Stimulated activated CD4-positive, alpha-beta T cell treated with anti-CD3 and anti-CD28 coated beads, Interleukin-2, amount 100 ng/mL, for 48 hours (primary cell): ENCODE measurements around the gene LTBP4.
"Not testable (repeated sequence)": the region's sequence is repeated elsewhere in the genome, so short reads cannot be mapped to it uniquely, and the experiment has no call there.

Experiments used
- DNase-seq, 2 donors: peaks; one replicate each; pipeline ENCODE4 v3.0.0-alpha.2; 2020

LTBP4 gene

GRCh38 chr19:40632311-40633036 lies 31.3 kb downstream of the LTBP4 start:
- no peak for DNase-seq

- no peak for DNase-seq
These were observed 32.0 kb downstream of the LTBP4 start for GRCh38 chr19:40633207-40633606.

DNA sequence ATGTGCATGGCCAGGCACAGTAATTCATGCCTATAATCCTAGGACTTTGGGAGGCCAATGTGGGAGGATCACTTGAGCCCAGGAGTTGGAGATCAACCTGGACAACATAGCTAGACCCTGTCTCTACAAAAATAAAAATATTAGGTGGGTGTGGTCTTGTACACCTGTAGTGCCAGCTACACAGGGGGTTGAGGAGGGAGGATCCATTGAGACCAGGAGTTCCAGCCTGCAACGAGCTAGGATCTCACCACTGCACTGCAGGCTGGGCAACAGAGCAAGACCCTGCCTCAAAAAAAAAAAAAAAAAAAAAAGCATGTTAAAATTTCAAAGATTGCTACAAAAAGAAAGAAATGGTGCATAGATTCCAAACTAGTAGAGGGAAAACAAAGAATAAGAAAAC lies 37.2 kb downstream of the LTBP4 start:
- DNase-seq: no peak

DNA sequence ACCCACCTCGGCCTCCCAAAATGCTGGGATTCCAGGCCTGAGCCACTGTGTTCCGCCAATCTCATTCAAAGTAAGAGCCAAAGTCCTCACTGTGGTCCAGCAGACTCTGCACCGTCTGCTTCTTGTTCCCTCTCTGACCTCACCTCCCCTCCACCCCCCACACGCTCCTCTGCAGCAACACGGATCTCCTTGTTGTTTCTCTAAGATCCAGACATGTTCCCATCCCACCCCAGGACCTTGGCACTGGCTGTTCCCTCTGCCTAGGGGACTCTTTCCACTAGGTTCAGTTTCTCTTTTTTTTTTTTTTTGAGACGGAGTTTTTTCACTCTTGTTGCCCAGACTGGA lies 38.4 kb downstream of the LTBP4 start:
- no peak for DNase-seq

GRCh38 chr19:40640744-40641143 lies 39.6 kb downstream of the LTBP4 start:
- no peak for DNase-seq

DNA sequence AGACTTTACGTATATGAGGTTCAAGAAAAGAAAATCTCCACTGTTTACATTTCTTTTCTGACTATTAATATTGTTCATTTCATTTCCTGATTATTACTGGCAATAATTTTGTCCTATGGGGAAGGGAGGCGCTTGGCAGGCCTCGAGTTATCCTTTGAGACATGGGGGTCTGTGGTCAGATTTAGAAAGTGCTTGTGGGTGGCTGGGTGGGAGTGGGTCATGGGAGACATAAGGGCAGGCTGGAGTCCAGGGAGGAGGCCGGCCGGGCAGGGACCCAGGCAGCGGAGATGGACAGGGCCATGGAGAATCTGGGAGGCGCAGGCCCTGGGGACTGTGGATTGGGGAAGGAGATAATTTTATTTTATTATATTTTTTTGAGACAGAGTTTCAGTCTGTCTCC lies 40.1 kb downstream of the LTBP4 start:
- DNase-seq: no peak

DNA sequence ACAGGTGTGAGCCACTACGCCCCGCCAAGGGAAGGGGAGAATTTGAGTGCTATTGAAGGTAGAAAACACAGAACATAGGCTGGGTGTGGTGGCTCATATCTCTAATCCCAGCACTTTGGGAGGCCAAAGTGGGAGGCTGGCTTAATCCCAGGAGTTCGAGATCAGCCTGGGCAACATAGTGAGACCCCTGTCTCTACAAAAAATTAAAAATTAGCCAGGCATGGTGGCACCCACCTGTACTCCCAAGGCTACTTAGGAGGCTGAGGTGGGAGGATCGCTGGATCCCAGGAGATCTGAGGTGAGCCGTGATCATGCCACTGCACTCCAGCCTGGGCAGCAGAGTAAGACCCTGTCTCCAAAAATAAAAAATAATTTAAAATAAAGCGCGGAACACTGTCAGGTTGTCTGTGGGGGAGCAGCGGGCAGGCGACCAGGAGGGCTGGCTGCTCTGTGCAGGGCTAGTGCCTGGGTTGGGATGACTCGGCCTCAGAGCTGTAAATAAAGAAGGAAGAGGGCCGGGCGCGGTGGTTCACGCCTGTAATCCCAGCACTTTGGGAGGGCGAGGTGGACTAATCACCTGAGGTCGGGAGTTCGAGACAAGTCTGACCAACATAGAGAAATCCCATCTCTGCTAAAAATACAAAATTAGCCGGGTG lies 41.0 kb downstream of the LTBP4 start:
- no peak for DNase-seq

DNA sequence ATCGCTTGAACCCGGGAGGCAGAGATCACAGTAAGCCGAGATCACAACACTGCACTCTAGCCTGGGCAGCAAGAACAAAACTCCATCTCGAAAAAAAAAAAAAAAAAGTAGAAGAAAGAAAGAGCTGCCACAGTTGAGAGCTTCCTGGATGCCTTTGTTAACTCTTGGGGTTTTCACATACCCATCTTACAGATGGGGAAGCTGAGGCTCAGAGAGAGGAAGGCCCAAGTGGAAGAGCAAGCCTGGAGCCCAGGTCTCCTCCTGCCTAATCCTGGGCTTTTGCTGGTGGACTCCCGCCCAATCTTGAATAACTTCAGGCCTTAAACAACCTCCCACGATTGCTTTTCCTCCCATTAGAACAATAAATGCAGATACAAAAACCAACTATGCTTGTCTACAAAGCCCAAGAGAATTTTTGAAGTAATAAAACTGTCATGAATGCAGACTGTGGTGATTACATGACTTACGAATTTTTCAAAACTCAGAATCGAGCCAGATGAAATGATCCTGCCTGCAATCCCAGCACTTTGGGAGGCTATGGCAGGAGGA lies 41.7 kb downstream of the LTBP4 start:
- DNase-seq: no peak

DNA sequence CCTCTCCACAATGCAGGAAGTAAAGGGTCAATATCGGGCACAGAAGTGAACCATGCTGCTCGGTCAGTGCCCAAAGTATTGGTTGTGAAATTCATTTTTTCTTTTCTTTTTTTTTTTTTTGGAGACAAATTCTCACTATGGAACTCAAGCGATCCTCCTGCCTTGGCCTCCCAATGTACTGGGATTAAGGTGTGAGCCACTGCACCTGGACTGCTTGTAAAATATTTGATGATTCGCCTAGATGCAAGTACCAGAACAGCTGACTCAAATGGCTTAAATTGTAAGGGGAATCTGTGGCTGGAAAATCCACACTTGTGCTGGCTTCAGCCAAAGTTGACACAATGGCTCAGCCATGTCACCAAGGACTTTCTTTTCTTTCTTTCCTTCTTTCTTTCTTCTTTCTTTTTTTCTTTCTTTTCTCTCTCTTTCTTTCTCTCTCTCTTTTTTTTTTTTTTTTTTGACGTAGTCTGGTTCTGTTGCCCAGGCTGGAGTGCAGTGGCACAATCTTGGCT lies 45.6 kb downstream of the LTBP4 start:
- no peak for DNase-seq

GRCh38 chr19:40649903-40650675 lies 48.9 kb downstream of the LTBP4 start:
- DNase-seq: not testable (repeated sequence)

DNA sequence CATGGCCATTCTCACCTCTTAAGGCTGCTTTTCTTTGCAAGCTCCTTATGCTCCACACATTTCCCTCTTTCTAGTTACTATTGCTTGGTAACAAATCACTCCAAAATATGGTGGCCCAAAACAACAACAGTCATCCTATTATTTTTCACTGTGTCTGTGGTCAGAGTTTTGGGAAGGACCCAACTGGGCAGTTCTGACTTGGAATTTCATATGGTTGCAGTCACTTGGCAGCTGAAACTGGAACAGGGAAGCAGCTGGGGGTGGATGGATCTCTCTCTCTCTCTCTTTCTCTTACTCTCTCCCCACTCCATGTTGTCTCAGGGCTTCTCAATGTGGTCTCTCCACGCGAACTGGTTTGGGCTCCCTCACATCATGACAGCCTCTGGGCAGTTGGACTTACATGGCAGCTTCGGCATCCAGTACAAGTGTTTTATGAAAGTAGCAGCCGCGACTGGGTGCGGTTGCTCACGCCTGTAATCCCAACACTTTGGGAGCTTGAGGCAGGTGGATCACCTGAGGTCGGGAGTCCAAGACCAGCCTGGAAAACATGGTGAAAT lies 49.7 kb downstream of the LTBP4 start:
- no peak for DNase-seq

GRCh38 chr19:40652303-40652702 lies 51.1 kb downstream of the LTBP4 start:
- DNase-seq: not testable (repeated sequence)

DNA sequence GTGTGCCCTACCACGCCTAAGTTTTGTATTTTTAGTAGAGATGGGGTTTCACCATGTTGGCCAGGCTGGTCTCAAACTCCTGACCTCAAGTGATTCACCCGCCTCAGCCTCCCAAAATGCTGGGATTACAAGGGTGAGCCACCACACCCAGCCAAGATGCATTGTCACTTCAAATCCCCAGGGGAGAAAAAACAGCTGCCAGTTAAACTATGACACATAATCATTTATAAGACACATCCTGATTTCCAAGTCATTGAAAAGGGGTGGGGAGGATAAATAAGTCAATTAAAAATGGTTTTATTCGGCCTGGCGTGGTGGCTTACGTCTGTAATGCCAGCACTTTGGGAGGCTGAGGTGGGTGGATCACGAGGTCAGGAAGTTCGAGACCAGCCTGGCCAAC lies 54.5 kb downstream of the LTBP4 start:
- not testable (repeated sequence) for DNase-seq

DNA sequence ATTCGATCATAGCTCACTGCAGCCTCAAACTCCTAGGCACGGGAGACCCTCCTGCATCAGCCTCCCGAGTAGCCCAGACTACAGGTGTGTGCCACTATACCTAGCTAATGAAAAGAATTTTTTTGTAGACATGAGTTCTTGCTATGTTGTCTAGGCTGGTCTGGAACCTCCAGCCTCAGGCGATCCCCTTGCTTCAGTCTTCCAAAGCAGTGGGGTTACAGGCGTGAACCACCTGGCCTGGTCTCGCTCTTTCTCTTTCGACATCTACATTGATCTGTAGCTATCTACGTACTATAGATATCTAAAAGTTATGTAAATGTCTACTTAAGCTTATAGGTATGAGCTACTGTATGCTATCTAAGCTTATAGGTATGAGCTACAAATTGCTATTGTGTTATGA lies 56.9 kb downstream of the LTBP4 start:
- no peak for DNase-seq

DNA sequence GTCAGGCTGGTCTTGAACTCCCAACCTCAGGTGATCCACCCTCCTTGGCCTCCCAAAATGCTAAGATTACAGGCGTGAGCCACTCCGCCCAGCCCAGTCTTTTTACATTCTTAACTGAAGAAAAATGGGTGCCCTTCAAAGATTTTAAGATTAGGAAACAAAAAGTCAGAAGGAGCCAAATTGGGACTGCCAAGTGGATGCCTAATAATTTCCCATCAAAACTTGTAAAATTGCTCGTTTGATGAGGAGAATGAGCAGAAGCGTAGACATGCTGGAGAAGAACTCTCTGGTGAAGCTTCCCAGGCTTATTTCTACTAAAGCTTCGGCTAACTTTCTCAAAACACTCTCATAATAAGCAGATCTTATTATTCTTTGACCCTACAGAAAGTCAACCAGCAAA lies 57.9 kb downstream of the LTBP4 start:
- DNase-seq: no peak

DNA sequence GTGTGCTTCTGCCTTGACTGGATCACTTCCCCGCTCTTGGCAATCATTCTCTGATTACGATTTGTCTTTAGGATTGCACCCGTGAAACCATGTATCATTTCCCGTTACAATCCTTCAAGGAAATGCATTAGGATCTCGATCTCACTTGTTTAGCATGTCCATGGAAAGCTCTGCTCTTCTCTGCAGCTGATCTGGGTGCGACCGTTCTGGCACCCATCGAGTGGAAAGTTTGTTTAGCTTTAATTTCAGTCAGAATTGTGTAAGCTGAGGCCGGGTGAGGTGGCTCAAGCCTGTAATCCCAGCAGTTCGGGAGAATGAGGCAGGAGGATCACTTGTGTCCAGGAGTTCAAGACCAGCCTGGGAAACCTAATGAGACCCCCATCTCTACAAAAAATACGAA lies 58.4 kb downstream of the LTBP4 start:
- no peak for DNase-seq

DNA sequence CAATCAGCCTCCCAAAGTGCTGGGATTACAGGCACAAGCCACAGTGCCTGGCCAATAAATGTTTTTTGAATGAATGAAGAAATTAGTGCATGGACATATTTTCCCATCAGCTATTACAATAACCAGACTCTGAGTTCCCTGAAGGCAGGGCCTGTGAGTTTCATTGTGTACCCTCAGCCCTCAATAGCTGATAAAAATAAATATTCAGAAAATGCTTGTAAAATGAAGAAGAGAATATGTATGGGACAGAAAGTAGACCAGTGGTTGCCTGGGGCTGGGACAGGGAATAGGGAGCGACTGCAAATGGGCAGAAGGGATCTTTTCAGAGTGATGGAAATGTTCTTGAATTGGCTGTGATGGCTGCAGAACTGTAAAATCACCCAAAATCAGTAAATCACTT lies 60.4 kb downstream of the LTBP4 start:
- no peak for DNase-seq

DNA sequence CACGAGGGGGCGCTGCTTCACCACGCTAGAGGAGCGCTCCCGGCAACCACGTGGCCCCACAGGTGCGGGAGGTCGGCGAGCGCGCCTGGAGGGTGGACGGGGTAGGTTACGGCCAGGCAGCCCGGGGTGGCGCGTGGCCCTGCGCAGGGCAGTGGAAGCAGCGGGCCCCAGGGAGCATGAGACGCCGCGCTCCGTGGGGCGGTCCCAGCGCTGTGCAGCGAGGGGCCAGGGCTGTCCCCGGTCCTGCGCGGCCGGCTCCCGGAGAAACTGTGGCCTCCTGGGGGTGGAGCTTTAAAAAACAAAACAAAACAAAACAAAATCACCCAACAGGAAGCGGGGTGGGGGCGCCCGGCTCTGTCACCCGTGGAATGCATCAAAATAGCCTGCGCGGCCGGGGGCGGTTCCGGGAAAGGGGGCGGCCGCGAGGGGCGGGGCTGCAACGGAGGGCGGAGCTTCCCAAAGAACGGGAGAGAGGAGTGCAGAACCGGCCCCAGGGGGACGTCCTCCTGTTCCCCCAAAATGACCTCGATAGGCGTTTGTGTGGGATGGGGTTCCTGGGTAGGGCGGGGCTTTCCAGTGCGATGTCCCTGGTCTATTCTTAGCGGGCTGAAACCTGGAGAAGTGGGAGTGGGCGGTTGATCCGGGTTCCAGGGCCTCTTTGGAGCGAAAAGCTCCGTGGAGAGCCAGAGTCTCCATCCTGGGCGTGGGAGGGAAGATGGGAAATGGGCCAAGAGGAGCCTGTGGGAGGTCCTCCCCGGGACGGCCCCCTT lies 61.9 kb downstream of the LTBP4 start:
- DNase-seq: peak; percentile 94 to 97

DNA sequence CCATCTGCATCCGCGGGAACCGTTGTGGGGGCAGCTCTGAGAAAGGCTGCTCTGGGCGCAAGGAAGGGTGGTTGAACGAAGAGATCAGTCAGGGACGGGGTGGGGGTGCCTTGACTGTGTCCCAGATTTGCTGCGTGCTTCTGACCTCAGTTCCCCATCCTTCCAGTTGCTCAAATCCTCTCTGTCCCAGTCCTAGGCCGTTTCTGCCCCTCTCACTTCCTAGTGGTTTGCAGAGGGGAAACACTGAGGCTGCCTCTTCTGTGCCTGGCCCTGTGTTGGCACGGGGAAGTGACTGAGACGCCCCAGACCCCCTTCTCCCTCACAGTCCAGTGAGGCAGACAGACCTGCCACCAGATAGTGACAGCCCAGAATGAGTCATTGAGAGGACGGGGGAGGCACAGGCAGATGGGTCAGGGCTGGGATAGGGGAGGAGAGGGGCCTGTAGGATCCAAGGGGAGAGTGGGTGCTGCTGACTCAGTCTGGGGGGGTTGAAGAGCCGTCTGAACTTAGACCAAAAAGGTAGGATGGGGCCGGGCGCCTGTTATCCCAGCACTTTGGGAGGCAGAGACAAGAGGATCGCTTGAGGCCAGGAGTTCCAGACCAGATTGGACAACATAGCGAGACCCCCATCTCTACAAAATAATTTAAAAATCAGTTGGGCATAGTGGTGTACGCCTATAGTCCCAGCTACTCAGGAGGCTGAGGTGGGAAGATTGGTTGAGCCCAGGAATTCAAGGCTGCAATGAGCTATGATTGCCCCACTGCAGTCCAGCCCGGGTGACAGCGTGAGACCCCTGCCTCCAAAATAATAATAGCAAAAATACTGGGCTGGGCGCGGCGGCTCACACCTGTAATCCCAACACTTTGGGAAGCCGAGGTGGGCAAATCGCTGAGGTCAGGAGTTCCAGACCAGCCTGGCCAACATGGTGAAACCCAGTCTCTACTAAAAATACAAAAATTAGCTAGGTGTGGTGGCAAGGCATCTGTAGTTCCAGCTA lies 62.8 kb downstream of the LTBP4 start:
- DNase-seq: peak in 1 of 2 donors; percentile 6

DNA sequence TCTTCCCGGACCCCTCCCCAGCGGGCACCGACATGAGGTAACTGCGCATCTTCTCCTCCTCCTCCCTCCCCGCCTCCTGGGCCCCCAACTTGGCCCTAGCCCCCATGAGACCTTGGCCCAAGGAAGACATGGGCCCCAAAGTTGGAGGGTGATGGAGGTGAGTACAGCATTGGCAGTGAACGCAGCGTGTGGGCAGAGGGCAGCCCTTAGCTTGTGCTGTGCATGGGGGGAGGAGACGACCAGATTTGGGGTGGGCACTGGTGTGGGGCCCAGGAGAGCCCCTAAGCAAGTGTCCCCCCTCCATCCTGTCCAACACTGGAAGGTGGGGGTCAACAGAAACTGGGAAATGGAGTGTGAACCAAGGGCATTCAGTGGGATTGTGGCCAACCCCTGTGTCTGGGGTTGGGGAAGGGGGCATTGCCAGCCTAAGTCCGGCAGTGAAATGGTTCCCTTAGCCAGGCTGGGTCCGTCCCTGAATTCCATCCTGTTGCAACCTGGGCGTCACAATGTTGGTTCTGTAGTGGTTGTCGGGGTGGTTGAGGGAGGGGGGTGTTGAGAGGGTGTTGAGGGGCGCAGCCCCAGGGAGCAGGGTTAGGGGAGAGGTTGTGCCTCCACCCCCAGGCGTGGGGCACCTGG lies 65.8 kb downstream of the LTBP4 start:
- DNase-seq: no peak

- DNase-seq: no peak
These were observed 66.4 kb downstream of the LTBP4 start for GRCh38 chr19:40667602-40668001.
